ENCODE results near the gene HCFC1R1.
A peak's percentile ranks its signal among the peaks of the same experiment; 100 is the strongest.

The HCFC1R1 gene

GRCh38 chr16:2985893-2986355 lies 37.8 kb downstream of the HCFC1R1 start:
- Histone ChIP-seq H3K4me2 (ENCODE audit: low read length) (no peak overlapping the region), H2AFZ (no peak overlapping the region), H3K36me3 (ENCODE audit: control insufficient read depth, insufficient read depth, low read length) (no peaks in the 10 kb centered on the region), H3K4me1 (peaks cover 3% of the 10 kb centered on the region), H3K27me3 (ENCODE audit: control insufficient read depth, insufficient read depth, low read length) (no peaks in the 10 kb centered on the region), H3K9me3 (ENCODE audit: control insufficient read depth, low read length) (no peaks in the 10 kb centered on the region), H3K27ac (no peak overlapping the region), H3K4me3 (ENCODE audit: low read depth, low read length) (no peak overlapping the region), H3K79me2 (no peaks in the 10 kb centered on the region), H3K9ac (no peak overlapping the region)
- no peak for TF ChIP-seq CTCF (IDR thresholded peaks at IDR 0.05)

- Histone ChIP-seq H3K9me3 (ENCODE audit: control insufficient read depth, low read length) (no peaks in the 10 kb centered on the region), H3K79me2 (no peaks in the 10 kb centered on the region), H2AFZ (no peak overlapping the region), H3K4me2 (ENCODE audit: low read length) (no peak overlapping the region), H3K4me1 (peaks cover 3% of the 10 kb centered on the region), H3K4me3 (ENCODE audit: low read depth, low read length) (no peak overlapping the region), H3K9ac (no peak overlapping the region), H3K27me3 (ENCODE audit: control insufficient read depth, insufficient read depth, low read length) (no peaks in the 10 kb centered on the region), H3K27ac (no peak overlapping the region), H3K36me3 (ENCODE audit: control insufficient read depth, insufficient read depth, low read length) (no peaks in the 10 kb centered on the region)
- no peak for TF ChIP-seq CTCF (IDR thresholded peaks at IDR 0.05)
Measured at GRCh38 chr16:2985462-2985861, 38.3 kb downstream of the HCFC1R1 start.

GRCh38 chr16:2983706-2984136 lies 40.0 kb downstream of the HCFC1R1 start:
- TF ChIP-seq CTCF (IDR thresholded peaks at IDR 0.05): peak; percentile 99
- no peak overlapping the region for H3K4me3 ChIP-seq (ENCODE audit: low read depth, low read length)
- no peaks in the 10 kb centered on the region for H3K27me3 ChIP-seq (ENCODE audit: control insufficient read depth, insufficient read depth, low read length)
- peak overlapping the region; percentile 50 for H3K4me2 ChIP-seq (ENCODE audit: low read length)
- H3K36me3 ChIP-seq (ENCODE audit: control insufficient read depth, insufficient read depth, low read length): no peaks in the 10 kb centered on the region
- no peak overlapping the region for H3K27ac ChIP-seq
- no peaks in the 10 kb centered on the region for H3K9me3 ChIP-seq (ENCODE audit: control insufficient read depth, low read length)
- H3K79me2 ChIP-seq: no peaks in the 10 kb centered on the region
- H3K9ac ChIP-seq: no peak overlapping the region
- H3K4me1 ChIP-seq: peaks cover 3% of the 10 kb centered on the region
- H2AFZ ChIP-seq: peak overlapping the region; percentile 85

- H3K27me3 ChIP-seq (ENCODE audit: control insufficient read depth, insufficient read depth, low read length): no peaks in the 10 kb centered on the region
- no peaks in the 10 kb centered on the region for H3K36me3 ChIP-seq (ENCODE audit: control insufficient read depth, insufficient read depth, low read length)
- H3K27ac ChIP-seq: no peak overlapping the region
- no peaks in the 10 kb centered on the region for H3K9me3 ChIP-seq (ENCODE audit: control insufficient read depth, low read length)
- no peak for TF ChIP-seq CTCF (IDR thresholded peaks at IDR 0.05)
- H3K9ac ChIP-seq: no peak overlapping the region
- no peak overlapping the region for H3K4me2 ChIP-seq (ENCODE audit: low read length)
- no peak overlapping the region for H3K4me3 ChIP-seq (ENCODE audit: low read depth, low read length)
- H3K4me1 ChIP-seq: peaks cover 3% of the 10 kb centered on the region
- H2AFZ ChIP-seq: no peak overlapping the region
- H3K79me2 ChIP-seq: no peaks in the 10 kb centered on the region
Measured at GRCh38 chr16:2982402-2982801, 41.3 kb downstream of the HCFC1R1 start.

- no peak for TF ChIP-seq CTCF (IDR thresholded peaks at IDR 0.05)
- Histone ChIP-seq H3K4me1 (peaks cover 3% of the 10 kb centered on the region), H3K9me3 (ENCODE audit: control insufficient read depth, low read length) (no peaks in the 10 kb centered on the region), H3K4me2 (ENCODE audit: low read length) (no peak overlapping the region), H3K36me3 (ENCODE audit: control insufficient read depth, insufficient read depth, low read length) (no peaks in the 10 kb centered on the region), H3K27ac (no peak overlapping the region), H3K79me2 (no peaks in the 10 kb centered on the region), H2AFZ (no peak overlapping the region), H3K9ac (no peak overlapping the region), H3K27me3 (ENCODE audit: control insufficient read depth, insufficient read depth, low read length) (no peaks in the 10 kb centered on the region), H3K4me3 (ENCODE audit: low read depth, low read length) (no peak overlapping the region)
Measured at GRCh38 chr16:2981899-2982250, 41.9 kb downstream of the HCFC1R1 start.
